Measurements from ENCODE around the gene MOV10. TPM values are rescaled to one million over a fixed set of nuclear protein-coding genes. Genes with fewer than 3 reads are reported as not detected.

Gene MOV10
- total RNA-seq, 4 donors from 2014 or later: 30.6 to 69.9 (median 43.8) TPM

- TF ChIP-seq CTCF (IDR thresholded peaks at IDR 0.05): no peak
- TF ChIP-seq EP300 (IDR thresholded peaks at IDR 0.05): no peak
- TF ChIP-seq POLR2A (IDR thresholded peaks at IDR 0.05): no peak
- Histone ChIP-seq H3K36me3 (no peaks in the 10 kb centered on the region), H3K27me3 (no peaks in the 10 kb centered on the region), H3K9me3 (no peaks in the 10 kb centered on the region), H3K4me3 (no peak overlapping the region), H3K4me1 (peaks cover 0 to 29% (median 12%) of the 10 kb centered on the region in 4 donors), H3K27ac (no peak overlapping the region)
- WGBS, 2 donors: 66 to 74% methylated on average over 11 of the region's 11 CpGs
- DNase-seq (ENCODE audit: low spot score in 2 of 2): no peak
These were observed 37.2 kb downstream of the MOV10 start for GRCh38 chr1:112711670-112712069.

GRCh38 chr1:112712191-112712590 lies 37.7 kb downstream of the MOV10 start:
- H3K27ac ChIP-seq: no peak overlapping the region
- H3K9me3 ChIP-seq: no peaks in the 10 kb centered on the region
- DNase-seq (ENCODE audit: low spot score in 2 of 2): no peak
- WGBS, 2 donors: 85 to 90% methylated on average over 7 of the region's 7 CpGs
- no peak overlapping the region for H3K4me3 ChIP-seq
- H3K36me3 ChIP-seq: no peaks in the 10 kb centered on the region
- H3K4me1 ChIP-seq: peaks cover 0 to 29% (median 12%) of the 10 kb centered on the region in 4 donors
- TF ChIP-seq CTCF (IDR thresholded peaks at IDR 0.05): no peak
- no peak for TF ChIP-seq EP300 (IDR thresholded peaks at IDR 0.05)
- no peak for TF ChIP-seq POLR2A (IDR thresholded peaks at IDR 0.05)
- no peaks in the 10 kb centered on the region for H3K27me3 ChIP-seq

GRCh38 chr1:112712701-112713128 lies 38.3 kb downstream of the MOV10 start:
- Histone ChIP-seq H3K36me3 (no peaks in the 10 kb centered on the region), H3K4me3 (no peak overlapping the region), H3K27ac (no peak overlapping the region), H3K4me1 (peaks cover 0 to 25% (median 10%) of the 10 kb centered on the region in 4 donors), H3K9me3 (no peaks in the 10 kb centered on the region), H3K27me3 (no peaks in the 10 kb centered on the region)
- no peak for TF ChIP-seq CTCF (IDR thresholded peaks at IDR 0.05)
- no peak for TF ChIP-seq EP300 (IDR thresholded peaks at IDR 0.05)
- TF ChIP-seq POLR2A (IDR thresholded peaks at IDR 0.05): no peak
- 80 to 86% methylated on average over 9 of the region's 9 CpGs for WGBS, 2 donors
- no peak for DNase-seq (ENCODE audit: low spot score in 2 of 2)

- H3K36me3 ChIP-seq: no peaks in the 10 kb centered on the region
- TF ChIP-seq EP300 (IDR thresholded peaks at IDR 0.05): no peak
- no peak for TF ChIP-seq POLR2A (IDR thresholded peaks at IDR 0.05)
- TF ChIP-seq CTCF (IDR thresholded peaks at IDR 0.05): no peak
- H3K4me3 ChIP-seq: peak overlapping the region; percentile 65 to 82 (median 81)
- no peaks in the 10 kb centered on the region for H3K9me3 ChIP-seq
- peaks cover 0 to 28% (median 11%) of the 10 kb centered on the region in 4 donors for H3K4me1 ChIP-seq
- 63 to 70% methylated on average over 11 to 14 of the region's 14 CpGs for WGBS, 2 donors
- peak overlapping the region in 2 of 4 donors; percentile 55 to 80 for H3K27ac ChIP-seq
- no peaks in the 10 kb centered on the region for H3K27me3 ChIP-seq
- no peak for DNase-seq (ENCODE audit: low spot score in 2 of 2)
These were observed 39.2 kb downstream of the MOV10 start for GRCh38 chr1:112713466-112714312.
